ENCODE data around the gene TRPM2.

Gene TRPM2

DNA sequence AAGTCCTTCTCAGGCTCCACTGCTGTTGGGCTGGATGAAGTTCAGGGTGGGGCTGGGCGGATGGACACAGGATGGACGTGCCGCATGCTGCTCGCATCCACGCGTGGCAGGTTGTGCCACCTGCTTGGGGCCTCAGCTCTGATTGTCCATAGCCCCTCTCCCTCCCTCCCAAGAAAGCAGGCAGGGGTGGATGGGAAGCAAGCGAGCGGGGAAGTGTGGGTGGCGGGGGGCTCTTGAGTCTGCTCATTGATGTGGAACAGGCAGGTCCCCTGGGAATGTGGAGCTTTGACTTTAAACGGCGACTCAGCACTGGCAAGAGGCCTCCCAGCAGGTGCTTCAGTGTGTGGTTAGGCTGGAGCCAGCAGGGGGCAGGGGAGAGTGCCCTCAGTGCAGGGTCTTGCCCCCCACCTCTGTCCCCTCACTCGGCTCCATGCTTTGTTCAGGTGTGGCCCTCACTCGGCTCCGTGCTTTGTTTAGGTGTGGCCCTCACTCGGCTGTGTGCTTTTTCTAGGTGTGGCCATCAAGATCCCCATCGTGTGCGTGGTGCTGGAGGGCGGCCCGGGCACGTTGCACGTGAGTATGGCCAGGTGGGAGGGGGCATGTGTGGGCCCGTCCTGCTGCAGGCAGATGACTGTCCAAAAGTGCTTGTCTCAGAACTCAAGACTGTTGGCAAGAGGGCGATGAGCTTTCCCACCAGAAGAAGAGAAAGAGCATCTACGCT, 23.9 kb downstream of the TRPM2 start:
- H3K4me3 ChIP-seq (ENCODE audit: low read depth, low read length), result no peak overlapping the region
- no peak for DNase-seq (ENCODE audit: low read depth)
- TF ChIP-seq, protein P1, sequence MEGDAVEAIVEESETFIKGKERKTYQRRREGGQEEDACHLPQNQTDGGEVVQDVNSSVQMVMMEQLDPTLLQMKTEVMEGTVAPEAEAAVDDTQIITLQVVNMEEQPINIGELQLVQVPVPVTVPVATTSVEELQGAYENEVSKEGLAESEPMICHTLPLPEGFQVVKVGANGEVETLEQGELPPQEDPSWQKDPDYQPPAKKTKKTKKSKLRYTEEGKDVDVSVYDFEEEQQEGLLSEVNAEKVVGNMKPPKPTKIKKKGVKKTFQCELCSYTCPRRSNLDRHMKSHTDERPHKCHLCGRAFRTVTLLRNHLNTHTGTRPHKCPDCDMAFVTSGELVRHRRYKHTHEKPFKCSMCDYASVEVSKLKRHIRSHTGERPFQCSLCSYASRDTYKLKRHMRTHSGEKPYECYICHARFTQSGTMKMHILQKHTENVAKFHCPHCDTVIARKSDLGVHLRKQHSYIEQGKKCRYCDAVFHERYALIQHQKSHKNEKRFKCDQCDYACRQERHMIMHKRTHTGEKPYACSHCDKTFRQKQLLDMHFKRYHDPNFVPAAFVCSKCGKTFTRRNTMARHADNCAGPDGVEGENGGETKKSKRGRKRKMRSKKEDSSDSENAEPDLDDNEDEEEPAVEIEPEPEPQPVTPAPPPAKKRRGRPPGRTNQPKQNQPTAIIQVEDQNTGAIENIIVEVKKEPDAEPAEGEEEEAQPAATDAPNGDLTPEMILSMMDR (IDR thresholded peaks at IDR 0.05; ENCODE audit: insufficient read depth, low read depth, low read length, missing control alignments), result peak; percentile 6

DNA sequence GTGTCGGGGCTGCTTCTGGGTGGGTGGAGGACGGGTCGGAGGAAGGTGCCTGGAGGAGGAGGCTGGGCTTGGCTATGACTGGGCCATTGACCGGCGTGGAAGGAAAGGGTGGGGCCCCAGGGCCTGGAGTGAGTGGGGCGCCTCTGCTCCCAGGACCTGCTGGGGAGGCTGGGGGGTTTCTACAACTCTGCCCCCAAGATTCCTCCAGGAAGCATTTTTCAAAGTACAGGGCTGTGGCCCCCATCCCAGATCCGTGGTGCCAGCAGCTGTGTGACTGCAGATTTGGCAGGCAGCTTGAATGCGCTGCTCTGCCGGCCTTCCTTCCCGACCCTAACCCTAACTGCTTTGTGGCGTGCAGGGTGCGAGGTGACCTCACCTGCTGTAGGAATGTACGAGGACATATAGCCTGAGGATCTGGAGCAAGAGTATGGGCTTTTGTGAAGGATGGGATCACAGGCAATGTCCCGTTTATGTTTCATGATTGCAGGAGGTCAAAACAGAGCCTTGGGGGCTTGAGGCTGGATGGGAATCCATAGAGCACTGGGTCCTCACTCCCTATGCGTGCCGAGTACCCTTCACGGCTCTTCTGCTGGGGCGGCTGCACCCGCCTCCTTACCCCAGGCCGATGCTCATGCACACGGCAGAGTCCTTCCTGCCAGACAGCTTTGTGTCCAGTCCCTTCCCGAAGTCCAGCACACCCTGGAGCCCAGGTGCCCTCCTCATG, 24.7 kb downstream of the TRPM2 start:
- TF ChIP-seq, protein P1 (IDR thresholded peaks at IDR 0.05; ENCODE audit: insufficient read depth, low read depth, low read length, missing control alignments), result no peak
- DNase-seq (ENCODE audit: low read depth), result no peak
- H3K4me3 ChIP-seq (ENCODE audit: low read depth, low read length), result no peak overlapping the region

DNA sequence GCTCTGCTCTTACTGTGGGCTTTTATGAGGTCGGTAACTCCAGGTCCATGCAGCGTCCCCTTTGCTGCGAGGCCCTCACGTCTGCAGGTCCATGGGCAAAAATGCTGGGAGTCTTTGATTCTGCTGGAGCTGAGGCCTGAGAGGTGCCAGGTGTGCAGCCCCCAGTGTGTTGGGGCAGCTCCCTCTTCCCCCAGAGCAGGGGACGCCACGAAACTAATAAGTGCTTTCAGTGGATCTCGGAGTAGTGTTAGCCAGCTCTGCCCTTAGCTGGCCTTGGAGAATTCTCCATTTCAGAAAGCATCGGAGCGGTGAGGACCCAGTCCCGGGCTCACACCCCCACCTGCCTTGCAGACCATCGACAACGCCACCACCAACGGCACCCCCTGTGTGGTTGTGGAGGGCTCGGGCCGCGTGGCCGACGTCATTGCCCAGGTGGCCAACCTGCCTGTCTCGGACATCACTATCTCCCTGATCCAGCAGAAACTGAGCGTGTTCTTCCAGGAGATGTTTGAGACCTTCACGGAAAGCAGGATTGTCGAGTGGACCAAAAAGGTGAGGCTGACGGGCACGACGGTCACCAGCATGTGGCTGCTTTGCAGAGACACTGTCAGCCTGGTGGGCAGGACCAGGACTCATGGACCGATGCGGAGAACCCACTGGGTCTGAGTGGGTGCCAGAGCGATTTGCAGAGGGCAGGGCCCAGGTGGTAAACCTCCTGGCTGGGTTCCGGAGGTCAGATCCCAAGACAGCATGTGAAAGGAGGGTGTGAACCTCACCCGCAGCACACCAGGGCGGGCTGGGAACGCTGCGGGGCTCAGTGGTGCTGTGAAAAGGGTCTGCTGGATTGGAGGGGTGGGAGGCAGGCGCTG, 25.5 kb downstream of the TRPM2 start:
- TF ChIP-seq, protein P1 (IDR thresholded peaks at IDR 0.05; ENCODE audit: insufficient read depth, low read depth, low read length, missing control alignments), result no peak
- H3K4me3 ChIP-seq (ENCODE audit: low read depth, low read length), result no peak overlapping the region
- DNase-seq (ENCODE audit: low read depth), result no peak

DNA sequence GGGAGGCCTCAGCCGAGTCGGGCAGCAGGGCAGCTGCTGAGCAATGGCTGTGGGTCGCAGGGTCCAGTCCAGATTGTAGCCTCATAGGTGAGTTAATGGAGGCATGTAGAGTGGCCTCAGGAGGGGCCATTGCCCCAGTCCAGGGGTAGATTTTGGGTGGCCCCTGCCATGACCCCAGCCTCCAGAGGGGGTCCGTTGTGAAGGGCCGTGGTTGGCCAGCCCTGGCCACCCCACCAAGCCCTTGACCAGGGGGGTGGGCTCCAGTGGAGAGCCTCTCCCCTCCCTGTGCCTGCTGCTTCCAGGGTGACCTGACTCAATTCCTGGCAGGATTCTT, 26.1 kb downstream of the TRPM2 start:
- no peak overlapping the region for H3K4me3 ChIP-seq (ENCODE audit: low read depth, low read length)
- no peak for DNase-seq (ENCODE audit: low read depth)
- TF ChIP-seq, protein P1 (IDR thresholded peaks at IDR 0.05; ENCODE audit: insufficient read depth, low read depth, low read length, missing control alignments), result no peak

DNA sequence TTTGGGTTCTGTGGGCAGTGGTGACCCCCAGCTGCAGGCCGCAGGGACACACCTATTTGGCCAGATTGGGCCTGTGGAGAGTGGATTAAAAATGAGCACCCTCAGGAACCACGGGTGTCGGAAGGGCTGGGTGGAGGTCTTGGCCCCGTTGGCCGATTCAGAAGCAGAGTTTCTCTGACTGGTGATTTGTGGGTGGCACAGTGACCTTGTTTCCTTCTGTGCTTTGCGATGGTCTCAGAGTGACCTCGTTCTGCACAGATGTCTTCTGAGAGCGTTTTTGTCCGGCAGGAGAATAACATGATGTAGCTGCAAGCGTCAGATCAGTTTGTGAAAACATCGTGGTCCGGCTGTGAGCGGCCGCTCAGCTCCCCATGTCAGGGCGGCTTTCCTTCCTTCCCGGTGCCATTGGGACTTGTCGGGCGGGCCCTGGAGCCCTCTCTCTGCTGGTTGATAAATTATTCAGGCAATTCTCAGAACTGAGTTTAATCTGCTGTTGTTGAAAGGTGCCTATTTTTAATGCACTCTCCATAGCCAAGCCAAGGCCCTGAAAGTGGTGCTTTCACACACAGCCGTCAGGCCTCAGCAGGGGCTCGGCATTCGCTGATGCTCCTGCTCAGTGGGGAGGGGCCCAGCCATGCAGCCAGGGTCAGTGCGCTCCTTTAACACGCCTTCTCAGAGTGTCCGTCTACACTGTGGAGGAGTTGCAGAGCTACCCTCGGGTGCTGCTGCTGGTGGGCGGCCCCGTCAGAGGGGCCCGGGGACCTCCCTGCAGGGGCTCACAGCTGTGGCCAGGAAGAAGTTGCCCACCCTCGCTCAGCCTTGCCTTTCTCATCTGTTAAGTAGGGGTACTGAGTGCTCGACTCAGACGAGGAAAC, 26.8 kb downstream of the TRPM2 start:
- H3K4me3 ChIP-seq (ENCODE audit: low read depth, low read length), result no peak overlapping the region
- DNase-seq (ENCODE audit: low read depth), result no peak
- TF ChIP-seq, protein P1 (IDR thresholded peaks at IDR 0.05; ENCODE audit: insufficient read depth, low read depth, low read length, missing control alignments), result no peak

DNA sequence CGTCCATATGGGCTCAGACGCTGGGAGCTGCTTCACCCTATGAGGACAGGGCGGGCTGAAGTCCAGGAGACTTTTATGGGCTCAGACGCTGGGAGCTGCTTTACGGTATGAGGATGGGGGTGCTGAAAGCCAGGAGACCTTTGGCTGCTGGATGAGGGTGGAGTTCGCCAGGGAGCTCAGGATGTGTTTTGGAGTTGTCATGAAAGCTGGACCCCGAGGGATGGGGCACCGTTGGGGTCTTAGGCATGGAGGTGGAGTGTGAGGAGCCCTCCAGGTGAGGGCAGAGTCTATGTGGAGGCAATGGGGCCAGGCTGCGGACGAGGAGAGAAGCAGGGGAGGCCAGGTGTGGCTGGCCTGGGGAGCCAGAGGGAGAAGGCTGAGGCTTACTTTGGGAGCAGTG, 27.5 kb downstream of the TRPM2 start:
- H3K4me3 ChIP-seq (ENCODE audit: low read depth, low read length), result no peak overlapping the region
- DNase-seq (ENCODE audit: low read depth), result no peak
- TF ChIP-seq, protein P1 (IDR thresholded peaks at IDR 0.05; ENCODE audit: insufficient read depth, low read depth, low read length, missing control alignments), result no peak

Measured in GM12865 (cell line).